ENCODE results near the gene GTF2F1.
A peak's percentile ranks its signal among the peaks of the same experiment; 100 is the strongest.
"Not testable (repeated sequence)": the region's sequence is repeated elsewhere in the genome, so short reads cannot be mapped to it uniquely, and the experiment has no call there.

GTF2F1 gene, protein sequence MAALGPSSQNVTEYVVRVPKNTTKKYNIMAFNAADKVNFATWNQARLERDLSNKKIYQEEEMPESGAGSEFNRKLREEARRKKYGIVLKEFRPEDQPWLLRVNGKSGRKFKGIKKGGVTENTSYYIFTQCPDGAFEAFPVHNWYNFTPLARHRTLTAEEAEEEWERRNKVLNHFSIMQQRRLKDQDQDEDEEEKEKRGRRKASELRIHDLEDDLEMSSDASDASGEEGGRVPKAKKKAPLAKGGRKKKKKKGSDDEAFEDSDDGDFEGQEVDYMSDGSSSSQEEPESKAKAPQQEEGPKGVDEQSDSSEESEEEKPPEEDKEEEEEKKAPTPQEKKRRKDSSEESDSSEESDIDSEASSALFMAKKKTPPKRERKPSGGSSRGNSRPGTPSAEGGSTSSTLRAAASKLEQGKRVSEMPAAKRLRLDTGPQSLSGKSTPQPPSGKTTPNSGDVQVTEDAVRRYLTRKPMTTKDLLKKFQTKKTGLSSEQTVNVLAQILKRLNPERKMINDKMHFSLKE

DNA sequence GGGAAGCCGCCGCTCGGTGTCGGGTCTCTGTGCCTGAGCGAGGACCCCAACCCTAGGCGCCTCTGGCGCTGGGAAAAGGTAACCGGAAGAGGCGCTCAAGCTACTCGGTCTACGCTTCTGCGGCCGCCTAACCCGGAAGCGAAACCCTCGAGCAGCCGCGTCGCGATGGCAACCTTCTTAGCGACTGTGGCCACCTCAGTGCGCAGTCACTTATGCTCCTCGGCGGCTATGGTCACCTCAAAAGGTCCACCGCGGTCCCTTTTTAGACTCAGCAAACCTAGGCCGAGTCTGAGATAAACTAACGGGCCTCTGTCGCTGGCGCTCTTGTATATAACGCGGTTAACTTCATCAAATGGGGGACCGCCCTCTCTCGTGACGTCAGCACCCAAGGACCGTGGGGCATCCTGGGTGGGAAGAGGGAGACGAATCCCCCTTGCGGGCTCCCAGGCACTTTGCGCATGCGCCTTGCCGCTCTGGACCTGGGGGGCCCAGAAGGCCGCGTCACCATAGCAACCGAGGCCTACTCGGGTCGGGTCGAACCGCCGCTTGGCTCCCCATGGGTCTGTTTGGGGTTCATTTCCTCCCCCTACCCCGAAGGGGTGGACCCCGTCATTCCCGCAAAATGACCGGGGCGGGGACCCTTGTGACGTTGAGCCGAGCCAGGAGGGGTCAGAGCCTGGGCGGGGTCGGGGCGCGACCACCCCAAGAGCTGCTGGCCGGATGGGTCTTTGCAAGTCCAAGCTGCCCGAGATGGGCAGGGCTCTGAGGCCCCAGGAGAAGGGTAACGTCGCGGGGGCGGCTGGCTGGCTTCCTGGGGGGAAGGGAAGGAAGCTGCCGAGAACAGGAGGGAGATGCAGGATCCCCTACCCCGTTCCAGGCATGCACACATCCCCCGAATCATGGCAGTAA is at the start of gene GTF2F1:
Gene GTF2F1, minus strand, starts transcription at position 91 of the 909 bp plus-strand sequence. CDS start 169 bp downstream, outside the sequence.
- DNase-seq (ENCODE audit: insufficient read length, low spot score) (peak; percentile 92), FAIRE-seq (peak; percentile 98)

DNA sequence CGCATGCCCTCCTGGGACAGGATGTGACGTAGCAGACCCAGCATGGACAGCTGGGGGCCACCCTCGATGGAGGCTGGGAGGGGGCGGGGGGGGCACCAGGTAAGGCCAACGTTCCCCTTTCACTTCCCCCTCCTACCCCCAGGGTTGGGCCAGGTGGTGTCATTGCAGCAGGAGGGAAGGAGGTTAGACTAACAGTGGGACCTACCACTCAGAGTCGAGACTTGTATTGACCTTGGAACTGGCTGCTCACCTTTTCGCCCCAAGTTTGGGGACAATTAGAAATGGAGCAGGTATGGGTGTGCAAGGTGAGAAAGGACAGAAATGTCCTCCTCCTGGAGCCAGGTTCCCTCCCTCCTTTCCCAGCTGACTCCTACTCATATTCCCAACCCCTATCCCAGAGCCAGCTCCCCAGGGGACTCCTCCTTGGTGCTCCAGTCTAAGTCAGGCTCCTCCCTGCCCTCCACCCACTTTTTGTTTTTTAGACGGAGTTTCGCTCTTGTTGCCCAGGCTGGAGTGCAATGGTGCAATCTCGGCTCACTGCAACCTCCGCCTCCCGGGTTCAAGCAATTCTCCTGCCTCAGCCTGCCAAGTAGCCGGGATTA is 49.2 kb upstream of the GTF2F1 start:
- no peak for DNase-seq (ENCODE audit: insufficient read length, low spot score)
- FAIRE-seq: no peak

DNA sequence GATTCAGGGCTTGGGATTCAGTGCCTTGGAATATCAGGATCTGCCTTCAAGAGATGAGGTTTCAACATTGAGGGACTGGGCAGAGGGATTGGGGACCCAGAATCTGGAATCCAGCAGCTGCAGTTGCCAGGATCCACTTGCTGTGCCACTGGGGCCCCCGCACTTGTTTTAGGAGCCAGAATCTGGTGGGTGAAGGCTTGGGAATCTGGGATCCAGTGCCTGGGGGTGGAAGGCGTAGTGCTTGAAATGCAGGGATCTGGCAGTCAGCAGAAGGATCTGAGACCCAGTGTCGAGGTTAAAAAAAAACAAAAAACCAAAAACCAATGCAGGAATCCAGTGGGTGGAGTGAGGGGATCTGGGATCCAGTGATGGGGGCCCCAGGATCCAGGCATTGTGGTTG is 47.9 kb upstream of the GTF2F1 start:
- FAIRE-seq: no peak

DNA sequence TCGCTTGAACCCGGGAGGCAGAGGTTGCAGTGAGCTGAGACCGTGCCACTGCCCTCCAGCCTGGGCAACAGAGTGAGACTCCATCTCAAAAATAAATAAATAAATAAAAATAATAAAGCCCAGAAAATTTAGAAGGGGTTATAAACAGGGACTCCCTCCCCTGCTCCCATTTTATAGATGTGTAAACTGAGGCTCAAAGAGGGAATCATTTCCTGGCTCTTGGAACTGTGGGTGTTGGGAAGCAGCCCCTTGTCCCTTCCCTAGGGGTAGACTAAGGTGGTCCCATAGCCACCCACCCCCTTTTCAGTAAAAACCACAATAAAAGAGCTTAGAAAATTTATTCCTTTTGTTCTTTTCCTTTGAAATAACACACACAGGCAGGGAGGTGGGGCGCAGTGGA is 46.8 kb upstream of the GTF2F1 start:
- FAIRE-seq (no peak), DNase-seq (ENCODE audit: insufficient read length, low spot score) (no peak)

More for the DNA sequence above, 47.9 kb upstream of the GTF2F1 start:
- no peak for DNase-seq (ENCODE audit: insufficient read length, low spot score)

DNA sequence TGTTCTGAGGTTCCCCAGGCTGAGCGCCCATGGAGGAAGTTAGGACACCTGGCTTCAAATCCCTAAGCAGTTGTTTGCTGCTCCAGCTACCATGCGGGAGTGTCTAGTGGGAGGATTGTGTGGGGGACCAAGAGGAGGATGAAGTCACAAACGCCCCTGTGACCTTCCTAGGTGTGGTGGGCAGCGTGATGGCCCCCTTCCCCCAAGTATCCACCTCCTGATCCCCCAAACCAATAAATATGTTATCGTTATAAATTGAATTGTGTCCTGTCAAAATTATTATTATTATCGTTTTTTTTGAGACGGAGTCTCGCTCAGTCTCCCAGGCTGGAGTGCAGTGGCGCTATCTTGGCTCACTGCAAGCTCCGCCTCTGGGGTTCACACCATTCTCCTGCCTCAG is 40.7 kb upstream of the GTF2F1 start, which contains the start of gene SLC25A41:
Gene SLC25A41, minus strand, starts transcription at position 101 of the 400 bp plus-strand sequence. Its CDS starts 70 bp downstream, at position 31.
- DNase-seq (ENCODE audit: insufficient read length, low spot score): no peak
- no peak for FAIRE-seq

DNA sequence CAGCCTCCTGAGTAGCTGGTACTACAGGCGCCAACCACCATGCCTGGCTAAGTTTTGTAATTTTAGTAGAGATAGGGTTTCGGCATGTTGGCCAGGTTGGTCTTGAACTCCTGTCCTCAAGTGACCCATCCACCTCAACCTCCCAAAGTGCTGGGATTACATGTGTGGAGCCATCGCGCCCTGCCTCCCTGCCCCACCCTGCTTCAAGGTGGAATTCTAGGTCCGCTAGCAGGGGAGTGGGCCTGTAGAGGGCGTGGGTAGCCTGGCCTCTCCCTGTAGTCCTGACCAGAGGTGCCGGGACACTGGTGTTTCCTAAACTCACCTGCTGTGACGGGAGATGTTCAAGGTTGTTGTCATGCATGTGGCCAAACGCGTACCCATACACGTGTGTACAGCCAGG is 40.2 kb upstream of the GTF2F1 start:
- DNase-seq (ENCODE audit: insufficient read length, low spot score): no peak
- no peak for FAIRE-seq

DNA sequence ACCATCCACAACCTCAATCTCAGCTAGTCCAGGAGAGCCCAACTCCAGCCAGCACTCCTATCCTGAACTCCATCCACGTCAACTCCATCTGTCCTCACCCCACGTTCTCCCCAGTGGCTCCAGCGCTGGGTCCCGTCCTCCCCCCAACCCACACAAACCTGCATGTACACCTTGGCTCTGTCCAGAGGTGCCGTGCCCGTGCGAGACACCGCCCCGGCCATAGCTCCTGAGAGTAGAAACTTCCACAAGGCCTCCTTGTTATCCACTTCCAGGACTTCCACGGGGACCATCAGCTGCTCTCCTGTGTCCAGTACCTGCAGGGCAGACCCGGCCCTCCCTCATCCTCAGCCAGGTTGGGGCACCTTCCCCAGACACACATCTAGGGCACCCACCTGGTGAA is 38.9 kb upstream of the GTF2F1 start:
- DNase-seq (ENCODE audit: insufficient read length, low spot score): no peak
- FAIRE-seq: no peak

DNA sequence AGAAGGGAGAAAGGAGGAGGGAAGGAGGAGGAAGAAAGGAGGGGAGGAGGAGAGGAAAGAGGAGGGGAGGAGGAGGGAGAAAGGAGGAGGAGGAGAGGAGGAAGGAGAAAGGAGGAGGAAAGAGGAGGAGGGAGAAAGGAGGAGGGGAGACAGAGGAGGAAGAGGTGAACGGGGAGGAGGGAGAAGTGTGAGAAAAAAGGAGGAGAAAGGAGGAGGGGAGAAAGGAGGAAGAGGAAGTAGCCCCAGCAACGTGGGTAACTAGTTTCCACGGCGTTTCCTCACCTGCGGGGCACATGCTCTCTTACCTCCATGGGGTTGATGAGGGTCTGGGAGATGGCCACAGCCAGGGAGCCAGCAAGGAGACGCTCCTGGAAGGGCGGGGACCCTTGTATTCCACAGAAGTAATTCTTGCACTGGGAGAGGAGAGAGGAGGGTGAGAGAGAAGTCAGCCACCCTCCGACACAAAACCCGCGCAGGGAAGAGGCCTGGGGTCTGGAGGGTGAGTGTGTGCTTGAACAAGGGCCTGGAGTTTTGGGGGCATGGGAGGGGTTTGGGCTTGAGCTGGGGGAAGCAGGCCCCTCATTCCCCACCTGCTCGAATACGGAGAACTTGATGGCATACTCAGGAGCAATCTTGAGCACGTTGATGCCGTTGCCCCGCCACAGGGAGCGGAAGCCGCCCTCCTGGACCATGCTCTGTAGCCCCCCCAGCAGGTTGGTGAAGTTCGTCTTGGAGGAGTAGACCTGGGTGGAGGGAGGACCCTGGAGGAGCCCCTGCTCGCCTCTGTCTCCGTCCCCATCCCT is 36.7 kb upstream of the GTF2F1 start:
- FAIRE-seq: no peak
- no peak for DNase-seq (ENCODE audit: insufficient read length, low spot score)

DNA sequence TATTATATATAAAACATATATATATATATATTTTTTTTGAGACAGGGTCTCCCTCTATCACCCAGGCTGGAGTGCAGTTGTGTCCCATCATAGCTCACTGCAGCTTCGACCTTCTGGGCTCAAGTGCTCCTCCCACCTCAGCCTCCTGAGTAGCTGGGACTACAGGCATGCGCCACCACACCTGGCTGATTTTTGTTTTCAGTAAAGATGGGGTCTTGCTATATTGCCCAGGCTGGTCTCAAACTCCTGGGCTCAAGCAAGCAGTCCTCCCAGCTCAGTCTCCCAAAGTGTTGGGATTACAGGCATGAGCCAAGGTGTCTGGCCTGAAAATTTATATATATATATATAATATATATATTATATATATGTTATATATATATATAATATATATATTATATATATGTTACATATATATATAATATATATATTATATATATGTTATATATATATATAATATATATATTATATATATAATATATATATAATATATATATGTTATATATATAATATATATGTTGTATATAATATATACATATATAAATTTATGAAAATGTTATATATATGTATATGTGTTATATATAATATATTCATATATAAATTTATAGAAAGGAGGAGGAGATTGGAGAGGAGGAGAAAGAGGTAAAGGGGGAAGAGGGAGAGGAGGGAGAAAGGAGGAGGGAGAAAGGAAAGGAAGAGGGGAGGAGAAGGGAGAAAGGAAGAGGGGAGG is 35.9 kb upstream of the GTF2F1 start:
- not testable (repeated sequence) for FAIRE-seq

DNA sequence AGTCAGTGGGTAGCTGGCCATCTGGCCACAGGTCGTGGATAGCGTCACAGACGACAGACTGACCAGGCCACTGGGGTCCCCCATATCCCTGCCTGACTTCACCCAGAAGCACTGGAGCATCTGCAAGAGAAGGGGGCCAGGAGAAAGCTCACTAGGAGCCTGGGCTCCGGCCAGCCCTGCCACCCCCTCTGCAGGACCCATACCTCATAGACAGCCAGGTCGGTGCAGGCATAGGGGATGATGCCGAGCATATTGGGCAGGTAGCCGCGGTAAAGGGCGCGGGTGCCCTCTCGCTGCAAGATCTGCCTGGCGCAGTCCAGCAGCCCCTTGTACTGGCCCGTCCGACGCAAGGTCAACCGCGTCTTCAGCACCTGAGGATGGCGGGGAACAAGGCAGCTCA is 34.2 kb upstream of the GTF2F1 start:
- FAIRE-seq (no peak), DNase-seq (ENCODE audit: insufficient read length, low spot score) (no peak)

More for the DNA sequence above, 35.9 kb upstream of the GTF2F1 start:
- not testable (repeated sequence) for DNase-seq (ENCODE audit: insufficient read length, low spot score)

DNA sequence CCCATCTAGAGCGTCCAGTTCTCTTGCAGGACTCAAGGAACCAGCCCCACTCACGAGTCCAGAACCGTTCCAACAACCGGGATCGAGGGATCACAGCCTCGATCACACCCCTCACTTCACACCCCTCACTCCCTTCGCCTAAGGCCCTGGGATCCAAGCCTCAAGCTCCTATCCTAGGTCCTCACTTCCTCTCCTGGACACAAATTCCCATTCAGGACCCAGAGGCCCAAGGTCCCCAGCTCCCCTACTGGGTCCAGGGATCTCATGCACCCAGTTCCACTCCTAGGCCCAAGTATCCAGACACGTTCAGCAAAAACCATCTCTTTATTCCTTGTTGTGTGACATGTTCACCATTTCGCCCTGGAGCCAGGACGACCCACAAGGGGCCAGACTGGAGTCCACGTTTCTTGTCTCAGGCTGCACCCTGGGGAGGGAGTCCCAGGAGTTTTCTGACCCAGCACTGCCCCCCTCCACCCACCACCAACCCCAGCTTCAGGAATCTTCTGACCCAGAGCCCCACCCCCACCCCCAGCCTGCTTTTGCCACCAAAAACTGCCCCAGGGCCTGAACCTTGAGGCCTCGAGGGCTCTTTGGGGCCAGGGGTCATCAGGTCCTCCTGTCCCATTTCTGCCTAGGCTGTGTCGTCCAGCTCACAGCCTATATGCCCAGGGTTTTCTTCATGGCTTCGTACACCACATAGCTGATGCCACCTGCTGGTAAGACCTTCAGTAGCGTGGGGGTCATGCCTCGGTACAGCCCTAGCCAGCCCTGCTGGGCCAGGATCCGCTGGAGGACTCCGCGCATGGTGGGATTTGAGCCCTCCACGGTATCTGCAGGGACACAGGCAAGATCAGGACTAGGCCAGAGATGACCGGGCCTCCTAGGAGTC is 33.0 kb upstream of the GTF2F1 start:
- FAIRE-seq: no peak
- no peak for DNase-seq (ENCODE audit: insufficient read length, low spot score)

DNA sequence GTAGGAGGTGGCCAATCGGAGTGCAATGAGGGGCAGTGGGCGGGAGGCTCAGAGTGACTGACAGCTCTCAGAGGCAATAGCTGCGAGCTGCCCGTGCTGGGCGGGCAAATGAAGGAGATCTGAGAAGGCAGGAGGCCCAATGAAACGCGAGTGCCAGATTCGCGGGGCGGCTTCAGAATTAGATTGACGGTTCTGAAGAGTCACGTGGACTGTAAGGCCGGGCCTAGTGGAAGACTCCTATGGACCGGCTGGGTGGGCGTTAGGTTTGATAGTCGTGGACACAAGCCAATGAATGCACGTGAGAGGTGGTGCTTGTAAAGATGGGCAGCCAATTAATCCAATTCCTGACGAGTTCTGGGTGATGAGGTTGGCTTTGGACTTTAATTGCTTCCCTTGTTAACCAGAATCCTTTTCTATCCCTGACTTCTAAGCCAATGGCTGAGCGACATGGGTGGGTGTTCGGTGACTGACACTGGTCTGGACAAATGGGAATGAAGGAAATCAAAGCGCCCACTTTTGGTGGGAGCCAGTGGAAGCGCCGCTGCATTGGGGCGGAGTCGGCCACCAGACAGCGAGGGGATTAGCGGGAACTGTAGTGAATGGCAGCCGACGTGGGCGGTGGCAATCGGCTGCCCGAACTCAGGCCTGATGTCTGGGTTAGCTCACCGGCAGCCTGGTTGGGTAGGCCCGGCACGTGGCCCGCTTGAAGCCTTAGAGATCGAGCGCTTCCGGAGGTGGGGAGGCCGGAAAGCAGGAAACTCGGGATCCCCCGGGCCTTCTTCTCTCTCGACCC is 32.2 kb upstream of the GTF2F1 start:
- peak; percentile 100 for FAIRE-seq
- peak; percentile 96 for DNase-seq (ENCODE audit: insufficient read length, low spot score)

DNA sequence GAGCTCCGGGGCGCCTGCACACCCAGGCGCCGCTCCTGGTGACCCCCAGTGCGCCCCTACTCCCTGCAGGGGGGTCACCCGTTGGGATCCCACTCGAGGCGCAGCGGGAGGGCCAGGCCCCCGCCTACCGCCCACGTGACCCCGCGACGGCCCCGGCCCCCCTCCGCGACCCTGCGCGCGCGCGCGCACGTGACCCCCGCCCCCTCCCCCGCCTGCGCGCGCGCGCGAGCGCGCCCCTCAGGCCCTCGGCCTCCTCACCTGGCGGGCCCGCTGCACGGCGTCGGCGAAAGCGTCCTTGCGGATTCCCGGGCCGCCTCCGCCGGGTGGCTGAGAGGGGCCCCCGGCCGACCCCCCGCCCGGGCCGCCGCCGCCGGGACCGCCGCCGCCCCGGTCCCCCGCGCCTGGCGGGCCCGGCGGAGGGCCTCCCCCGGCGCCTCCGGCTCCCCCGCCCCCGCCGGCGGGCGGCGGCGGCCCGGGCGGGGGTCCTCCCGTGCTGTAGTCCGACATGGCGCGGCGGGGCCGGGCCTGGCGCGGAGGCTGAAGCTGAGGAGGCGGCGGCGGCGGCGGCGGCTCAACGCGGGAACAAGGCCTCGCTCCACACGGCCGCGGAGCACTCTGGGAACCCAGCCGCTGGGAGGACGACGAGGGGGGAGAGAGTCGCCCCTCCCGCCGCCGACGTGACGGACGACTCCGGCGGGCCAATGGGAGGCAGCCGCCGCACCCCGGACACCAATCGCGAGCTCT is 31.4 kb upstream of the GTF2F1 start, which contains the start of gene KHSRP:
Gene KHSRP, minus strand, starts transcription at position 617 of the 744 bp plus-strand sequence. Its CDS starts 110 bp downstream, at position 507.
- FAIRE-seq (no peak), DNase-seq (ENCODE audit: insufficient read length, low spot score) (peak; percentile 100)

DNA sequence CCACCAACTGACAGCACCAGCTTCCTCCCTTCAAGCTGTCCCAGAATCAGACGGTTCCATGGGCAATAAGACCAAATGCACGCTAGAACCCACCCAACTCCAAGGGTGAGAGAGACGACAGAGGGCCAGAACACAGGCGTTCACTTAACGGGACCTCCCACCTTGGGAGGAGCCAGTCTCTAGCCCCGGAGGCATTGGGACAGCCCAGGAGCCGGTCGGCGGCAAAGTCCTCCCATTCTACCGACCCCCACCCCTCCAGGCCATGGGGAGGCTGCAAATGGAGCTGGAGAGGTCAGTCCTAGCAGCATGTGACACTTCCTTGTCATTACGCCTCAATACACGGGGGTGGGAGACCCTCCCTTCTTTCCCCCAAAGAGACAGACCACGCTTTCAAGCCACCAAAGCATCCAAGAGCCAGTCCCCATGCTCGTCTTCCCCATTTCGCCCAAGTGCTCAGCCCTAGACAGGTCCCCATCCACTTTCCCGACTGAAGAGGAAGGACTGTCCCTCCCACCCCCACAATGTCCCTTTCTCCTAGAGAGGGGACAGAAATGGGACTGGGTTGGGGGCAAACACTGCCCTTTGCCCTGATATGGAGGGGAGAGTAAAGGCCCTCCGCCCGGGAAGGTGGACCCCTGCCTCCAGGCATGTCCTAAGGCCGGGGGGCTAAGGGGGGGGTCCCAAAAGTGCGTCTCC is 30.7 kb upstream of the GTF2F1 start:
- peak; percentile 61 for DNase-seq (ENCODE audit: insufficient read length, low spot score)
- FAIRE-seq: peak; percentile 95

DNA sequence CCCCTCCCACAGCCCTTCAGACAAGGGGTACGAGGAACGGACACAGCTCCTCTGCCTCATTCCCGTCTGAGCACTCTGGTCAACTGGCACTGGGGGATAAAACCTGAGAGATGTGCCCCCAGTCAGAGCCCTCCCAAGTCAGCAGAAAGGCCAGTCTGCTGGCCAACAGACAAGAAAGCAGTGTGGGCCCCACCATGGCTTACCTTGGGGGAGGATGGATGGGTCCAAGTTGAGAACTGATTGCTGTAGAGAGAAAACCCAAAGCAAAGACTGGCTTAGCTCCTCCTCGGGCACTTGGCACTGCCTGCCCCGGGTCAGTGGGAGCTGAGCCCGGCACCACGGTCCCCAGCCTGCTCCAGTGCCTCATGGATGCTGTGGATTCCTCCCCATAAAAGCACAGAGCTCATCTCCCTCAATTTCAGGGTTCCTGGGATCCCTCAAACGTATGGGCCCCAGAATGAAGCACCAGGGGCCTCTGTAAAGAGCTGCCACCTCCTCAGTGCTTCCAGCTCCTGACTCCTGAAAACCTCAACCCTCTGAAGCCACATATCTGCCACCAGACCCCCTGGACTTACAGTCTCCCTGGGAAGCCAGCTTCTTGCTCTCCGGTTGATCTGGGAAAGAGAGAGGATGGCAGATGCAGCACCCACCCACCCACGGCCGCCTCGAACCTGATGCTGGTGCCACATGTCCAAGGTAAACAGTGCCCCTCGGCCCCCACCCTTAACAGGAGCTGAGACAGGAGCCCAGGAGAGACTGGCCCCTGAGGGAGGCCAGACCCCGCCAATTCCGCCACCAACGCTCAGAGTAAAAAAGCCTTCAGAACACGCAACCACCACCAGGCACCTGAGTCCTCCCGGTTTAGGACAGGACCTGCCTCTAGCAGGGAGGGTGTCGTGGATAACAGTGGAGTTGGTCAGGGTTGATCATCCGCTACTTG is 28.4 kb upstream of the GTF2F1 start:
- no peak for DNase-seq (ENCODE audit: insufficient read length, low spot score)
- FAIRE-seq: no peak

All from GM19239 (cell line).